GM18507 (cell line): Measurements from ENCODE around the gene PLSCR4.

Source experiments
- DNase-seq: peaks from one replicate; pipeline ENCODE4 v3.0.0; 2011; ENCODE audit warnings: low read depth; ENCODE audit not compliant: insufficient read length; ENCODE audit errors: extremely low spot score
- FAIRE-seq: peaks from 2 replicates; lab custom pipeline; 2011; peaks lifted over from hg19 to GRCh38; lab: Jason Lieb, UNC

Gene PLSCR4

DNA sequence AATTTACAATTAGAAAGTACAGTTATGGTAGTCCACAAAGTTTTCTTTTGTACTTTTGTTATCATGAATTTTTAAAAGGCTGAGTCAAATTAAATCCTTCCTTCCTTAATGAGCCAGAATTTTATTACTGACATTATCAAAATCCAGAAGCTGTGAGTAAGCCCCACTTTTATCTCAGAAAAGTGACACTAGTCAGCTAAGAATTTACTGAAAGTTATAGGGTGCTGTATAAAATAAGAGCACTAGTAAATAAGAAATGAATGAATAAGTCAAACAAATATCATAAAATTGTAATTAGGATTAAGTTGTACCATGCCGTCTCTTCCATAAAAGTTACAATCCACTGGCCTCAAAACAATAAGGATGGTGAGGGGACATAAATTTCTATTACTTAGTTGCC lies 105.3 kb downstream of the PLSCR4 start:
- DNase-seq: no peak
- no peak for FAIRE-seq

- FAIRE-seq (no peak), DNase-seq (no peak)
Observed at GRCh38 chr3:146142757-146143156, 108.1 kb downstream of the PLSCR4 start.
